Gastrocnemius medialis (tissue), 4 donors: Measurements from ENCODE around the gene SRSF1. TPM values are rescaled to one million over a fixed set of nuclear protein-coding genes. Genes with fewer than 3 reads are reported as not detected.

ENCODE experiments used
- ATAC-seq, 2 donors: fragments of 150-250 bp; one replicate each; pipeline ENCODE4 v1.9.1; 2016
- DNase-seq, 2 donors: peaks; one replicate each; pipeline ENCODE4 v3.0.0-alpha.2; 2019
- H3K27ac ChIP-seq, 4 donors: fragments of 200-600 bp; sonication (generic); 1 replicate in 1 of 4; 2 replicates in 3 of 4; pipeline ENCODE4 v1.5.1; 2016 to 2018; ENCODE audit warnings: mild to moderate bottlenecking in 2 of 4, moderate library complexity in 1 of 4
- H3K27me3 ChIP-seq, 3 donors: fragments of 200-600 bp; sonication (generic) in 2 of 3; 1 replicate in 1 of 3; 2 replicates in 2 of 3; pipeline versions ENCODE4 v1.5.1 to v1.6.0; 2016 to 2019; ENCODE audit warnings: mild to moderate bottlenecking in 1 of 3, moderate library complexity in 1 of 3
- H3K36me3 ChIP-seq, 2 donors: fragments of 200-600 bp; sonication (generic) in 1 of 2; one replicate each; pipeline ENCODE4 v1.5.1; 2017 to 2018
- H3K4me1 ChIP-seq, 2 donors: fragments of 200-600 bp; sonication (generic) in 1 of 2; one replicate each; pipeline ENCODE4 v1.5.1; 2016 to 2017; ENCODE audit warnings: mild to moderate bottlenecking in 2 of 2
- H3K4me3 ChIP-seq, 4 donors: fragments of 200-600 bp; sonication (generic) in 3 of 4; 1 replicate in 1 of 4; 2 replicates in 3 of 4; pipeline ENCODE4 v1.5.1; 2016 to 2019; ENCODE audit warnings: mild to moderate bottlenecking in 2 of 4
- H3K9me3 ChIP-seq, 3 donors: fragments of 200-600 bp; sonication (generic) in 2 of 3; 1 replicate in 1 of 3; 2 replicates in 2 of 3; pipeline ENCODE4 v1.5.1; 2016 to 2019
- POLR2A ChIP-seq, 2 donors: fragments of 450-650 bp; IDR thresholded peaks; one replicate each; pipeline ENCODE4 v1.6.1; 2017; ENCODE audit warnings: antibody characterized with exemption in 2 of 2, mild to moderate bottlenecking in 2 of 2, moderate library complexity in 2 of 2
- in situ Hi-C, 4 donors: fragments of 200-750 bp; cut with MboI; loops; one replicate each; pipeline versions ENCODE4 v1.15.0 to v1.8.0; 2017; ENCODE audit warnings: low sequenced_read_pairs in 4 of 4
- intact Hi-C: fragments of 100-400 bp; cut with DNase I; formaldehyde crosslinking; loops from one replicate; pipeline ENCODE4 v1.15.1; 2023; ENCODE audit warnings: low total_unique reads
- total RNA-seq, 4 donors: library from RNA; depleted of rRNA; stranded (reverse); fragments of >200 nt; gene quantifications; one replicate each; pipeline versions ENCODE4 v1.1.0 to v1.2.3, GENCODE V29; 2016
- TF ChIP-seq, protein P1 (sequence below), 5 experiments: fragments of 450-650 bp in 3 of 5; fragments of 200-600 bp in 2 of 5; sonication (generic) in 2 of 5; IDR thresholded peaks in 4 of 5; conservative IDR thresholded peaks in 1 of 5; 1 replicate in 4 of 5; 2 replicates in 1 of 5; pipeline ENCODE4 v1.5.1; 2016 to 2019; ENCODE audit warnings: antibody characterized with exemption in 5 of 5, mild to moderate bottlenecking in 3 of 5, moderate library complexity in 3 of 5

SRSF1 gene
- total RNA-seq, 4 donors from 2014 or later: 69.4 to 85.4 (median 82.2) TPM

- Histone ChIP-seq H3K36me3 (no peaks in the 10 kb centered on the region), H3K4me3 (no peak overlapping the region), H3K4me1 (no peaks in the 10 kb centered on the region), H3K27ac (no peak overlapping the region), H3K9me3 (no peaks in the 10 kb centered on the region), H3K27me3 (no peaks in the 10 kb centered on the region)
- DNase-seq (no peak), ATAC-seq (no peak)
- intact Hi-C loops: no loop called here
- TF ChIP-seq POLR2A (IDR thresholded peaks at IDR 0.05): no peak
- TF ChIP-seq, protein P1, sequence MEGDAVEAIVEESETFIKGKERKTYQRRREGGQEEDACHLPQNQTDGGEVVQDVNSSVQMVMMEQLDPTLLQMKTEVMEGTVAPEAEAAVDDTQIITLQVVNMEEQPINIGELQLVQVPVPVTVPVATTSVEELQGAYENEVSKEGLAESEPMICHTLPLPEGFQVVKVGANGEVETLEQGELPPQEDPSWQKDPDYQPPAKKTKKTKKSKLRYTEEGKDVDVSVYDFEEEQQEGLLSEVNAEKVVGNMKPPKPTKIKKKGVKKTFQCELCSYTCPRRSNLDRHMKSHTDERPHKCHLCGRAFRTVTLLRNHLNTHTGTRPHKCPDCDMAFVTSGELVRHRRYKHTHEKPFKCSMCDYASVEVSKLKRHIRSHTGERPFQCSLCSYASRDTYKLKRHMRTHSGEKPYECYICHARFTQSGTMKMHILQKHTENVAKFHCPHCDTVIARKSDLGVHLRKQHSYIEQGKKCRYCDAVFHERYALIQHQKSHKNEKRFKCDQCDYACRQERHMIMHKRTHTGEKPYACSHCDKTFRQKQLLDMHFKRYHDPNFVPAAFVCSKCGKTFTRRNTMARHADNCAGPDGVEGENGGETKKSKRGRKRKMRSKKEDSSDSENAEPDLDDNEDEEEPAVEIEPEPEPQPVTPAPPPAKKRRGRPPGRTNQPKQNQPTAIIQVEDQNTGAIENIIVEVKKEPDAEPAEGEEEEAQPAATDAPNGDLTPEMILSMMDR (IDR thresholded peaks at IDR 0.05 in 4 of 5, conservative IDR thresholded peaks at IDR 0.05 in 1 of 5): no peak
- in situ Hi-C loops: loop anchor here in 1 of 4 donors (25.0 kb wide), 1 partner anchor 92 kb away; no protein-coding TSS in a partner anchor
Observed at GRCh38 chr17:58020401-58020800, 13.4 kb upstream of the SRSF1 start.

DNA sequence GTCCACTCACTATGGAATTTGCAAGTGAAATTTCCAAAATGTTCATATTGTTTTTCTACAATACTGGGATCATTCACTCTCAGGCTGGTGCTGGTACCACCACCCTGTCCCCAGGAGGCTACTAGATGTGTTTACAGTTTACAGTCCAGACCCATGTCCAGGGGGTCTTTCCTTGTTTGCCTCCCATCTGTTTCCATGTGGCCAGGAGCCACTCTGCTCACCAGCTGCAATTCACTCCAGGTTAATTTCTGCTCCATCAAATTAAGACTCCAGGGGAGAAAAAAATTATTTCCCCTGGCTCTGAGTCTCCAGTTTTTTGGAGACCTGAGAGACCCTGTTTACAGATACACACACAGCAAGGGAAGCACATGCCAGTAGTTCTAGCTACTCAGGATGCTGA, 12.5 kb upstream of the SRSF1 start:
- TF ChIP-seq, protein P1 (IDR thresholded peaks at IDR 0.05 in 4 of 5, conservative IDR thresholded peaks at IDR 0.05 in 1 of 5): no peak
- TF ChIP-seq POLR2A (IDR thresholded peaks at IDR 0.05): no peak
- no peak overlapping the region for H3K27ac ChIP-seq
- no peaks in the 10 kb centered on the region for H3K36me3 ChIP-seq
- ATAC-seq (no peak), DNase-seq (no peak)
- no peaks in the 10 kb centered on the region for H3K9me3 ChIP-seq
- no peaks in the 10 kb centered on the region for H3K27me3 ChIP-seq
- intact Hi-C loops: no loop called here
- in situ Hi-C loops: loop anchor here (10.0 to 25.0 kb wide), 4 partner anchors 55 to 895 kb away; no protein-coding TSS in a partner anchor
- no peaks in the 10 kb centered on the region for H3K4me1 ChIP-seq
- H3K4me3 ChIP-seq: no peak overlapping the region

DNA sequence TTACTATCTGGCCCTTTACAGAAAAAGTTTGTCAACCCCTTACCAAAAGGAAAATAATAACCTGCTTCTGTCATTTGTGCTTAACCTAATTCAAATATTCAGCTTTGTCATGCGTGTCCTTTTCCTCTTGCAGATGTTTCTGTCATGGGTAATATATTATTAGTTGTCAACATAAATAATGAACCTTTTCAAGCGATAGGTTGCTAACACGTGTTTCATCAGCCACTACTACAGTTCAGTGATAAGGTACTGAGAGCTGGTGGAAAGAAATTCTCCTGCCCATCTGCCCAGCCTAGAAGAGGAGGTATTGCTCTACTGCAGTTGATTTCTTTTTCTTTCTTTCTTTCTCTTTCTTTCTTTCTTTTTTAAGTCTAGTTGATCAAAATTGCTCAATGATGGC, 12.0 kb upstream of the SRSF1 start:
- Histone ChIP-seq H3K27ac (no peak overlapping the region), H3K36me3 (no peaks in the 10 kb centered on the region), H3K4me1 (no peaks in the 10 kb centered on the region), H3K9me3 (no peaks in the 10 kb centered on the region), H3K4me3 (no peak overlapping the region), H3K27me3 (no peaks in the 10 kb centered on the region)
- ATAC-seq (no peak), DNase-seq (no peak)
- TF ChIP-seq, protein P1 (IDR thresholded peaks at IDR 0.05 in 4 of 5, conservative IDR thresholded peaks at IDR 0.05 in 1 of 5): no peak
- TF ChIP-seq POLR2A (IDR thresholded peaks at IDR 0.05): no peak
- in situ Hi-C loops (loop anchor here (10.0 to 25.0 kb wide), 4 partner anchors 56 to 894 kb away; no protein-coding TSS in a partner anchor), intact Hi-C loops (no loop called here)

GRCh38 chr17:58010067-58010799, 3.2 kb upstream of the SRSF1 start:
- H3K27me3 ChIP-seq: no peaks in the 10 kb centered on the region
- peaks cover 17% of the 10 kb centered on the region in 2 donors for H3K4me1 ChIP-seq
- intact Hi-C loops (no loop called here), in situ Hi-C loops (loop anchor here (10.0 to 25.0 kb wide), 4 partner anchors 65 to 885 kb away; no protein-coding TSS in a partner anchor)
- TF ChIP-seq, protein P1 (IDR thresholded peaks at IDR 0.05 in 4 of 5, conservative IDR thresholded peaks at IDR 0.05 in 1 of 5): no peak
- no peak for TF ChIP-seq POLR2A (IDR thresholded peaks at IDR 0.05)
- no peak for DNase-seq
- no peaks in the 10 kb centered on the region for H3K9me3 ChIP-seq
- H3K36me3 ChIP-seq: peaks cover 0 to 8% of the 10 kb centered on the region in 2 donors
- H3K27ac ChIP-seq: no peak overlapping the region
- no peak overlapping the region for H3K4me3 ChIP-seq
- ATAC-seq: no peak
